B cell (primary cell): Measurements from ENCODE around the gene ZFP90.

ENCODE experiments used
- CTCF ChIP-seq: fragments of 200-600 bp; IDR thresholded peaks from one replicate; pipeline ENCODE4 v1.8.0; 2022; ENCODE audit warnings: antibody characterized with exemption, mild to moderate bottlenecking
- EZH2 ChIP-seq: IDR thresholded peaks from 2 replicates; pipeline ENCODE4 v1.6.1; 2012; ENCODE audit warnings: borderline replicate concordance, low read depth, mild to moderate bottlenecking, moderate library complexity, low read length; ENCODE audit not compliant: insufficient read depth, poor library complexity, severe bottlenecking

GRCh38 chr16:68492151-68492542 is 46.9 kb upstream of the ZFP90 start:
- no peak for TF ChIP-seq CTCF
- TF ChIP-seq EZH2, result no peak
